GM19395 (cell line): Measurements from ENCODE around the gene SCARB1.
A peak's percentile ranks its signal among the peaks of the same experiment; 100 is the strongest.

Source experiments
- ATAC-seq: cut with Tn5 transposase; IDR thresholded peaks from one replicate; pipeline ENCODE4 v1.9.1; 2021; ENCODE audit warnings: mild to moderate bottlenecking, moderate library complexity; ENCODE audit not compliant: unreplicated experiment

Gene SCARB1

DNA sequence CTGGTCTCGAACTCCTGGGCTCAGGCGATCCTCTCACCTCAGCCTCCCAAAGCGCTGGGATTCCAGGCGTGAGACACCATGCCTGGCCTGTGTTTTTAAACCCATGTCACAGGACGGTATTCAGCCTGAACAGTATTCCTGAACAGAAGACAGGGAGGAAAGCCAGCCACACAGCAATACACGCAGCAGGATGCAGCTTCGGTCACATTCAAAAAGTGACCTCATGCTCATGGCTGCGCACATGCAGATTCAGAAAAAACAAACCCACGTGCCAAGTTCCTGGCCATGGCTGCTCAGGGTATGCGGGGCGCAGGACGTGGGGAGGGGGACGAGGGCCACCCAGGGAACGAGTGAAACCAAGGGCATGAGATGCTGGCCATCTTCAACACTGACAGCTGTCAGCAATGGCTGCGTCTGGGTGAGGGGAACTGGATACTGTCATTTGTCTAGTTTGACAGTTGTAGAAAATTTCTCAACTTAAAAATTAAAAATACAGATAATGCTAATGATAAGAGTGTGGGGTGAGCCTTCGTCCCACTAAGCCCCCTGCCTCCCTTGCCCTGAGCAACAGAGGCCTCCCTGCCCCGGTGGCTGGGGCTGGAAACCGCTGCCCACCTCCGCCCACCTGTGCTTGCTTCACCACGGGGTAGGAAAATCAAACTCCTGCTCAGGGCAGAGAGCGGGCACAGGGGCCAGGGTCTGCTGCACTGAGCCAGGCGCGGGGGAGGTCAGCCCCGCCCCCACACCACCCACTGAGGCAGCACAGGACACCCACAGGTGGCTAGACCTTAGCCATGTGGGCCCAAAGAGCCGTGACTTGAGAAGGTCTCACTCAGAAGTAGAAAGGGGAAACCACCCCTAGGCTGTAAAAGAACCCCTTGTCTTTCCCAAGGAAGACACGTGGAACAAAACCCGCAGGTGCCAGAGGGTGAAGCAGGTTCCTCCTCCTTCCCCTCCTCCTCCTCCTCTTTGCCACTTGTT, 84.2 kb downstream of the SCARB1 start:
- ATAC-seq = peak; percentile 43

DNA sequence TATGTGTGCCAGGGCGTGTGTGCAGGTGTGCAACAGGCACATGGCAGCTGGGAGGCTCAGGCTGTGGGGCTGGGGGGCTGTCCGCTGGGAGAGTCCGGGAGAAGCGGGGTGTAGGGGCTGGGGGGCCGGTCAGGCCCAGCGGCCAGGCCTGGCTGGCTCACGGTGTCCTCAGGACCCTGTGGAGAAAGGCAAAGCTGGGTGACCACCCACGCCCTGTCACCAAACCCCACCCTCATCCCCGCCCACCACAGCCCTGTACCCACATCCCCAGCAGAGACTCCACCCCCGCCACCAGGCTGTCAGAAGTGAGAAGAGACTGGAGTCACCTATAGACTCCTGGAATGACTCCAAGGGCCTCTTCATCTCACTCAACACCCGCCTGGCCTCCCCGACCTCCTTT, 85.3 kb downstream of the SCARB1 start:
- ATAC-seq = no peak

DNA sequence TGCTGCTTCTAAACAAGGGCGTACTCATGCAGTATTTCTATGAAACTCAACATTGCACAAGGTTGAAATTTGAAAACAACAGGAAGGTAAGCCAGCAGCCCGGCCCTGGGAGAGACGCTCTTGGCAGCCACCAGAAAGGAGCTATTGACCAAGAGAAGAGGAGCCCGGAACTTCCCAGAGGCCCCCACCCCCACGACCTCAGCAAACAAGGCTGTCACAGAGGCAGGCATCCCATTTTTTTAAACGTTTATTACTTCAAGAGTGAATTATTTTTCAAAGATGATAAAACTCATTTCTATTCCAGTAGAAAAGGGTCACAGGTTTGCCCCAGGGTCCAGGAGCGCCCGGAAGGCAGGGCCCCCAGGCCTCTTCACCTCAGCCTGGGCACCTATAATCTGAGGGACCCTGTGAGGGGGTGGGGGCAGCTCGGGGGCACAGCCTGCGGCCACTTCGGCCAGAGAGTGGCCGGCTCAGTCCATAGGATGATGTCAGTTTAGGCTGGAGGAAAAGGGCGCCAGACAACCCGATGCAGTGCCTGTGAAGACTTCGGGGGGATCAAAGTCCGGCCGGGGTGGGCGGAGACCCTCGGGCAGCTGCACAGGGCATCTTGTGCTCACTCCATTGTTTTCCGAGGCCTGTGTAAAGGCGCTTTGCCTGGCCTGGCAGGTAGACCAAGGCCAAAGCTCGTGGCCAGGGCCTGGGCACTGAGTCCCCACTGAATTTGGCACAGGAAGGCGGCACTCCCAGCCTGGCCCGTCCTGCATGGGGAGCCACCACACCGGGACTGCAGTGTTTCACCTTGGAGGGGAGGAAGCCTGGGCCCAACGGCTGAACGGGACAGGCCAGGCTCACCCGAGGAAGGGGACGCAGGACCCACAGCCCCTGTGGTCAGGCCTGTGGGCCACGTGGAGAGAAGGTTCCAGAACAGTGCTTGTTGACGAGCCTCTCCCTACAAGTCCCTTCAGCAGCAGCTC, 86.0 kb downstream of the SCARB1 start:
- no peak for ATAC-seq

DNA sequence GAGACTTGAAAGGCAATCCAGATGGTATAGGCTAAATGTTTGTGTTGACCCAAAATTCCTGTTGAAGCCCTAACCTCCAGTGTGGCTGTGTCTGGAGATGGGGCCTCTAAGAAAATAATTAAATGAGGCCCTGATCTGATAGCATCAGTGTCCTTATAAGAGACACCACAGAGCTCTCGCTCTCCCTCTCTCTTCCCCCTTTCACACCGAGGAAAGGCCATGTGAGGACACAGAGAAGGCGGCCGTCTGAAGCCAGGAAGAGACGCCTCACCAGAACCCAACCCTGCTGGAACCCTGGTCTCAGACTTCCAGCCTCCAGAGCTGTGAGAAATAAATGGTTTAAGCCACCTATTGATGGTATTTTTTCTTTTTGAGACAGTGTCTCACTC, 87.5 kb downstream of the SCARB1 start:
- no peak for ATAC-seq

DNA sequence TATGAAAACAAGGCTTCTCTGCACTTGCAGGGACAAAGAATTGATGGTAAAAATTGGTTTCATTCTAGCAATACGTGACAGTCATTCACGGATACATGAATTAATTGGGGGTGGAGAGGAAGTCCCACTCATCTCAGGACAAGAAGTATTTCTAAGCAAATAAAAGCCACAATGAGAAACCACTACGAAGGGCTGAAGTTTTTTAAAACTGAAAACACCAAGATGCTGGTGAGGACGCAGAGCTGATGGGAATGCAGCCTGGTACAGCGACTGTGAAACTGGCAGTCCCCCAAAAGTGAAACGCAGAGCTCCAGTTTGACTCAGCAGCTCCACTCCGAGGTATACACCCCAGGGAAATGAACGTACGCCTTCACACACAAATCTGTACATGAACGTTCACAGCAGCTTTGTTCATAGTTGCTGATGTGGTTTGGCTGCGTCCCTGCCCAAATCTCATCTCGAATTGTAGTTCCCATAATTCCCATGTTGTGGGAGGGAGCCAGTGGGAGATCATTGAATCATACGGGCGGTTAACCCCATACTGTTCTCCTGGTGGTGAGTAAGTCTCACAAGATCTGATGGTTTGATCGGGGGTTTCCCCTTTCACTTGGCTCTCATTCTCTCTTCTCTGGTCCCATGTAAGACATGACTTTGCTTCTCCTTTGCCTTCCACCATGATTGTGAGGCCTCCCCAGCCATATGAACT, 89.0 kb downstream of the SCARB1 start:
- peak; percentile 84 for ATAC-seq

DNA sequence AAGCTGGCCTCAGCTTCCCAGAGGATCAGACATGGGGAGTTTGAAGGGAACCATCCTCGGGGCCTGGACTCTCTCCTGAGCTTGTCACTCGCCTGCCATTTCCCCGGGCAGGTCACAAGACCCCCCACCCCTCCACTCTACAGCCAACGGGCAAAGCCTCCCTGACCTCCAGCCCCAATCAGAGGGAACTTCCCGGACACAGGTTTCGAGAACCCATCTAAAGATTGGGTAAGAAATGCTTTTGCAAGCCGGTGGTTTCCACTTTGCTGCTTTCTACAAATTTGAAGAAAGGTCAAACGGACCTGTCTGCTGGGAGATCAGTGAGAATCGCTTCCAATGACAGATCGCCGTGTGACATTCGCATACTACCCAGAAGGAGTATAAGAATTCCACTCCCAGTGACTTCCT, 89.6 kb downstream of the SCARB1 start:
- ATAC-seq = peak; percentile 40

DNA sequence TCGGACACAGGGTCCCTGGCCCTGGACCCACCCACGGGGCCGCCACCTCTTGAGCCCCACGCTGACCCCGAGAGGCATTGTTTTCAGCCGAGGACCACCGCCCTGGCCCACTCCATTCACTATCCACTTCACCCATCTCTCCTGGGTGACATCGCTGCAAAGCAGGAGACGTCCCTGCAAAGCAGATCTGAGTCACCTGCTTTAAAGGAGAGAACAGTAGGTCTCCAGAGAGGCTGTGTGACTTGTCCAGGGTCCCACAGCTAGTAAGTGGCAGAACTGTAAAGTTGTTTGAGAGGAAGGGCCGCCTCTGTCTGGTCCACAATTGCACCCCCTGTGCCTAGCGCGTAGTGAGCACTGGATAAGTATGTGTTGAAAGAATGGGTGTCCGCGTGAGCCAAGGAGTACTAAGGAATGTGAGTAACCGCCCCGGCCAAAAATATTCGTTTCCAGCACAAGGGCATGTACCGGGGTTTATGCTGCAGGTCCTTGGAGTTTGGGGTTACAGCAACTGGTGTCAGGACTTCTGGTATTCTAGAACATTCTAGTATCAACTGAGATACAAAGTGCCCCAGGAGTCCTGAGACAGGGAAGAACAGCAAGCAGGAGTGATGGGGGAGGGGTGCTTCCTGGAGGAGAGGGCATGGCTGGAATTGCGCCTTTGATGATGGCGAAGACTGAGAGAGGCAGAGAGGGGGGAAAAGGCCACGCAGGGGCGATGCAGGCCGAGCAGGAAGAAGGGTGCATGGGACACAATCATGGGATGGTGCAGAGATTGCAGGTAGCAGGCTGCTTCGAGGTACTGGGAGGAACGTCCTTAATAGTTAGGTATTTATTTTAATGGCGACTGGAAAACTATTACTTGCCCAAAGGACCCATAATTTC, 91.1 kb downstream of the SCARB1 start:
- no peak for ATAC-seq

DNA sequence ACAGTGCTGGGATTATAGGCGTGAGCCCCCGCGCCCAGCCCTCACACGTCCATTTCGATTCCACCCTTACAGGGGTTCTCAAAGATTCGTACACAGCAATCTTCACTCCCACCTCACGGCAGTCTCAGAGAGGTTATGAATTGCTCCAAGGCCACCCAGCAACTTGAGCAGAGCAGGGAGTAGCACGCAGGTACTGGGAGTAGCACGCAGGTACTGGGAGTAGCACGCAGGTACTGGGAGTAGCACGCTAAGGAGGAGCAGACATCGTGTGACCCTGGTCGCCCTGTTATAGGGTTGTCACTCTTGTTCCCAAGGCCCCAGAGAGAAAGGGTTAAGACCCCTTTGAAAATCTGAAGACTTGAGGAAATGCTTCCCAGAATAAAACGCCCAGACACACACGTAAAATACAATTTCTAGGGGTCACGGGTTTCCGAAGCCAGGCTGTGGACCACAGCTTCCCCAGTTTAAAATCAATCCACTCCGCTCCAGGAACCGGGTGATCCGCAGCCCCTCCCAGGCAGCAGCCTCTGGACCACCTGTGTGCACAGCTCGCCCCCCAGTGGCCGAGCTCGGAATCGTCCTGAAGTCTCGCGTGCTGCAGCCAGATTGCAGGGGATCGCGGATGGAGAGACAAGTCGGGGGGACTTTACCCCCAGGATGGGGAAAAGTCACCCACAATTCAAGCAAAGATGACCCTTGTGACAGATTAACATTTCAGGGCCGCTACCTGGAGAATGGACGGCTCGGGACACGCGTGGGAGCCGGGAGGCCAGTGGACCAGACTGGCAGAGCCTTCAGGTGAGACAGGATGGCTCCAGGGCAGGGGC, 92.0 kb downstream of the SCARB1 start:
- peak; percentile 17 for ATAC-seq

DNA sequence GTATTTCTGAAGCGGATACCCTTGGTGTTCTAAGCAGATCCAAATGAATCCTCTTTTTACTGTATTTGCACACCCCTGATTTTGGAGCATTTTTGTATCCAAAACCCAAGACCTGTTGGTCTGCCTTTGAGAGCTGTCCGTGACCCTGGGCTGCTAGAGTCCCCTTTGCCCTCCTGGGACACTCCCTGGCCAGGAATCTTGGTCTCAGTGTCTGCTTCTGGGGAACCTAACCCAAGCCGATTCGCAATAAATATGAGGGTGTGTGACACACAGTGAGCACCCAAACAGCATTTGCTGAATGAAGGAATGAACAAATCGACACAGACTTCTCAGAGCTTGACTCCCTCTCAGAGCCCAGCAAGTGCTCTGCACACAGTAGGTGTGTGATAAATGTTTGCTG, 92.9 kb downstream of the SCARB1 start:
- no peak for ATAC-seq

DNA sequence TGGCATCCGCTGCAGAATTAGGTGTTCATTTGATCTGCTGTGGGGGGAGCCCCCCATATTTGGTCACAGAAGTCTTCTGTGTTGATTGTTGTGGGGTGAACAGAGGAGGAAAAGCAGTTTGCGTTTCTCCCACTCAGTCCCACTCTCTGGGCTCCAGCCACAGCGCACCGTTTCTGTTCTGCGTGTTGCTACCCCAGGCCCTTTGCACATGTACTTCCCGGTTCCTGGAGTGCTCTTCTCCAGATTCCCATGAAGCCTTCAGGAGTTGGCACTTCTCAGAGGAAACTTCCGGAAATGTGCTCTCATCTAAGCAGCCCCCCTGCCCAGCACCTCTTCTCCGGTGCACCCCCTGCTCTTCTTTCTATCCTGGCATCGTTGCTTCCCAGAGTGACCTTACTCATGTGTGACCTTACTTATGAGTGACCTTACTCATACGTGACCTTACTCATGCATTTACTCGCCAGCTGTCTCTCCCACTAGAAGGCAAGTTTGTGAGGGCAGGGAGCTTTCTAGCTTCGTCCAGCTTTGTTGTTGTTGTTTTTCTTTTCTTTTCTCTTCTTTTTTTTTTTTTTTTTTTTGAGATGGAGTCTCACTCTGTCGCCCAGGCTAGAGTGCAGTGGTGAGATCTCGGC, 93.7 kb downstream of the SCARB1 start:
- no peak for ATAC-seq

DNA sequence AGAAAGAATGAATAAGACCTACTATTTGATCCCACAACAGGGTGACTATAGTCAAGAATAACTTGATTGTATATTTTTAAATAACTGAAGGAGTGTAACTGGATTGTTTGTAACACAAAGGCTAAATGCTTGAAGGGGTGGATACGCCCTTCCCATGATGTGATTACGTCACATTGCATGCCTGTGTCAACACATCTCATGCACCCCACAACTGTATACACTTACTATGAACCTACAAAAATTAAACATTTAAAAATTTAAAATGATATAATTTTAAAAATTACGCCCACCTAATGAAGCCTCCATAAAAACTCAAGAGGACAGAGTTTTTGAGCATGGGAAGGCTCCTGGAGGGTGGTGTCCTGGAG, 94.5 kb downstream of the SCARB1 start:
- no peak for ATAC-seq

DNA sequence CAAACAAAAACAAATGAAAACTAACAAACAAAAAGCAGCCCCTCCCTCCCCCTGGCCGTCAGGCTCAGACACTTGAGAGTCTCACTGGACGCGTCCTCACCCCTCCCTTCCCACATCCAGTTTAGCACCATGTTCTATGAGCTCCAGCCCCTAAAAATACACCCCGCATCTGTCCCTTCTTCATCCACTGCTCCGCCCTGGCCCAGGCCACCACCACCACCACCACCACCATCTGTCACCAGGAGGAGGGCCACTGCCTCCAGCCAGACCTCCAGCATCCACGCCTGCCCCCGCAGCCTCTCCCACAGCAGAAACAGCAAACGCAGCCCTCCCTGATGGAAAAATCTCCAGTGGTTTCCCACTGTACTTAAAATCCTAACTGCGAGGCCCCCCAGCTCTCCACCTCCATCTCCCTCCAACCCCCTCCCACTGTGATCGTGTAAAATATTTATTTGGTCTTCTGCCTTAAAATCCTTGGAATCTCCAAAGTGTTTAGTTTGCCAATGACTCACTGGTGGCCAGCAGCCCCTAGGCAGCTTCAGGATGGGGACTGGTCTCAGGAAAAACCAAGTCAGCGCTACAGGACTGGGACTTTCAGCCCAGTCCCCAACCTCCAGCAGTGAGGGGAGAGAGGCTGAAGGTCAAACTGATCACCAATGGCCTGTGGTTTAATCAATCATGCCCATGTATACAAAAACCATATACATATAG, 95.1 kb downstream of the SCARB1 start:
- ATAC-seq = no peak

DNA sequence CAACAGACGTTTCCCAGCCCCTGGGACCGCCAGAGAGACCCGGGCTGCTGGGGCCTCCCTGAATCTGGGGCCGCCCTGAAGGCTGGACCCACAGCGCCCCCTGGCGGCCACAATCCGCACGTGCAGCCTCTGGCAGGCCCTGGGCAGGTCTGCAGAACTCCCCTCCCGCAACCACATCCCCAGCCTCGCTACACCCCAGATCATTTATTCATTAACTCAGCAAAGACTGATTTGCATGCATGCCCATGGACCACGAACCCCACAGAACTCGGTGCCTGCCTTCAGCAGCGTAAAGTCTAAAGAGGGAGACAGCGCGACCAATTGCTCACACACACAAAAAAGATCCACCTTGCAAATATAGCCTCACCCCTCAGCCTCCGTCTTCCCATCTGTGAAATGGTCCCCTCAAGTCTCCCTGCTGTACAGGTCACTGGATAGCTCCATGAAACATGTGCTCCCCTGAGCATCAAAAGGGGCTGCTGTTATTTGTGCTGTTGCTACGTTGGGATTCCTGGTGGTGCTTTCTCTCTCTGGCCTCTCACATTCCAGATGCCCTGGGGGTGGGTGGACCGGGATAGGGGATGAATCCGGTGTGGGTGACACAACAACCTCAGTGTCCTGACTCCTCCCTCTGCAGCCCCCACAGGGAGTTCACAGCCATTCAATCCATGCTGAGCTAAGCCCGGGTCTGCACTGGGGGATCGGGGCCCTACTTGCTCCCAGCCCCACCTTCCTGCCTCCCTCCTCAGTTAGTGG, 96.4 kb downstream of the SCARB1 start:
- peak; percentile 68 for ATAC-seq

DNA sequence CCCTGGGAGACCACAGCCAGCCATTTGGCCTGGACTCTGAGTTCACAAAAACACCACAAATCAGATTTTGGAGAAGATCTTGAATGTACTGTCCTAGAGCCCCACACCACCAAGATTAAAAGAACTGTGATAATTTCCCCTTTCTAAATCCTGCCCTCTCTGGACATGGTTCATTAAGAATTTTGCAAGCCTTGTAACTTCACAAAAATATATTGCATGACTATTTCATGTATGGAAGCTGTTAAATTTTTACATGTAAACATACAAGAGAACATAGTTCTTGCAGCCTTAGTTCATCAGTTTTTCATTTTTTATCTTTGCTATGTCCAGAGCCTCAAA, 97.0 kb downstream of the SCARB1 start:
- no peak for ATAC-seq

DNA sequence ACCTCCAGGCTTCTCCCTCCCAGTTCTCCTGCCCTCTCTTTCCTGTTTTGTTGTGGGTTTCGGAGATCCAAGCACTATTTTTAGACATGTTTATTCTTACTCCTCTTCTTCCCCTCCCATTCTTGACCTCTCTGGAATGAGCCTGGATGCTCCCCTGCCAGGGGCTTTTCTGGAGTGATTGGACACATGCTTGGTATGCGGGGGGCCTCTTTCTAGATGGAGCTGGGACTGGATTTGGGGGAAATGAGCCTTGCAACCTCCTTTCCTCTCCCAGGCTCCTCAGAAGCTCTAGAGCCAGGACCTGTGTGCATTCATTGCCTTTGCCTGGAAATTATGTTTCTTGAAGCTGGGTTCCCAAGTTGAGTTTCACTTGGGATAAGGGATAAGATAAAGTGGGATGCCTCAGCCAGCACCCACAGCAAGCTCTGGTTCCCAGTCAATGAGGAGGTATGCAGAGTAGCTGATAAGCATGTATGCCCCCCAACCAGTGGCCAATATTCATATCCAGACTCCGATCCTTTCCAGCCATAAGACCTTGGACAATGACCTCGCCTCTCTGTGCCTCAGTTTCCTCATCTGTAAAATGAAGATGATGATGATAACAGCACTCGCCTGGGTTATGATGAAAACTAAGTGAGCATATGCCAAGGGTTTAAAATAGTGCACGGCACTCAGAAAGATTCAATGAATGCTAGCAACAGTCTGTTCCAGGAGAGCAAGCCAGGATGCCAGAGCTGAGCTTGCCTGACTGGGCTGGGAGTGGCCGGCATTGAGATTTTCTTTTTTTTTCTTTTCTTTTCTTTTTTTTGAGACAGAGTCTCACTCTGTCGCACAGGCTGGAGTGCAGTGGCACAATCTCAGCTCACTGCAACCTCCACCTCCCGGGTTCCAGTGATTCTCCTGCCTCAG, 97.8 kb downstream of the SCARB1 start:
- ATAC-seq = no peak

DNA sequence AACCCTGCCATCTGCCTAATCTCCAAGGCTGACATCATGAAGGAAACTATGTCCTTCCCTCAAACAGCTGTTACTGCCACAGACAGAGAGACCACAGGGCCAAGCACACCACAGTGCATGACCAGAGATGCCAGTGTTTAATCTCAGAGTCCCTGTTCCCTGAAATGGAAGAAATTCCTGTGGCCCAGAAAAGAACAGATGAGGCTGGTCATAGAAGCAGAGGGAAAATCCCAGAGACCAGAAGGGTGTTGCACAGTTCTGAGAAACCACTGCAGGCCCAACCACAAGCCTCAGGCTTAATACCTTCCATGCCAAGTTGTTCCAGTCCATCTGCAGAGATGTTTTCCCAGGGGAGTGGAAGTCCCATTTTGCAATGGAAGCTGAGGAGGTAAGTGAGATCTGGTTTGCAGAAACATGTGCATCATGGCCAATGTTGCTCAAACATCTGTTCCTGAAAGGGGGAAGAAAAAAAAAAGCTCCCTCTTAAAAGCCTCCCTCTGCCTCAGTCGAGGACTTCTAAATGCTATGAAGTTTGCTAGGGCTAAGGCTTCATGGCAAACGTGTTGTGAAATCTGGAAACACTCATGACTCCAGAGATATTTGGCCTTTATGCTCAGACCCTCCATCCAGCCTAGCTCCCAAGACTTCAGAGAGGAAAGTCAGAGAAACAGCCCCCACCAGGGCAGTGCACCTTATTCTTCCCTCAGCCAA, 98.6 kb downstream of the SCARB1 start:
- no peak for ATAC-seq
